ENCODE data around the gene SLC15A1. TPM values are rescaled to one million over a fixed set of nuclear protein-coding genes. Genes with fewer than 3 reads are reported as not detected.

The SLC15A1 gene
- total RNA-seq, 4 donors from 2014 or later = 0.97 to 2.1 TPM; not detected in 2

- Histone ChIP-seq H3K36me3 (no peaks in the 10 kb centered on the region), H3K27ac (no peak overlapping the region), H3K27me3 (no peaks in the 10 kb centered on the region), H3K9me3 (no peaks in the 10 kb centered on the region), H3K4me3 (no peak overlapping the region), H3K4me1 (no peaks in the 10 kb centered on the region)
- TF ChIP-seq CTCF (IDR thresholded peaks at IDR 0.05) (no peak), POLR2A (IDR thresholded peaks at IDR 0.05) (no peak)
- no peak for DNase-seq
- intact Hi-C loops (cut with DNase I; ENCODE audit: low total_unique reads) = loop anchor here (5.0 kb wide), 1 partner anchor 208 kb away; no protein-coding TSS in a partner anchor
Observed at GRCh38 chr13:98650396-98651107, 101.9 kb downstream of the SLC15A1 start.

- intact Hi-C loops (cut with DNase I; ENCODE audit: low total_unique reads) = loop anchor here (5.0 kb wide), 1 partner anchor 208 kb away; no protein-coding TSS in a partner anchor
- TF ChIP-seq CTCF (IDR thresholded peaks at IDR 0.05) = no peak
- TF ChIP-seq POLR2A (IDR thresholded peaks at IDR 0.05) = no peak
- no peaks in the 10 kb centered on the region for H3K36me3 ChIP-seq
- DNase-seq = no peak
- H3K27me3 ChIP-seq = no peaks in the 10 kb centered on the region
- H3K9me3 ChIP-seq = no peaks in the 10 kb centered on the region
- no peak overlapping the region for H3K27ac ChIP-seq
- no peak overlapping the region for H3K4me3 ChIP-seq
- no peaks in the 10 kb centered on the region for H3K4me1 ChIP-seq
Observed at GRCh38 chr13:98649861-98650260, 102.6 kb downstream of the SLC15A1 start.

- intact Hi-C loops (cut with DNase I; ENCODE audit: low total_unique reads) = no loop called here
- no peaks in the 10 kb centered on the region for H3K36me3 ChIP-seq
- no peak for DNase-seq
- H3K27me3 ChIP-seq = no peaks in the 10 kb centered on the region
- TF ChIP-seq POLR2A (IDR thresholded peaks at IDR 0.05) (no peak), CTCF (IDR thresholded peaks at IDR 0.05) (no peak)
- H3K27ac ChIP-seq = no peak overlapping the region
- H3K9me3 ChIP-seq = no peaks in the 10 kb centered on the region
- H3K4me3 ChIP-seq = no peak overlapping the region
- no peaks in the 10 kb centered on the region for H3K4me1 ChIP-seq
Observed at GRCh38 chr13:98648686-98649085, 103.8 kb downstream of the SLC15A1 start.

- no peaks in the 10 kb centered on the region for H3K4me1 ChIP-seq
Observed at GRCh38 chr13:98648141-98648540, 104.3 kb downstream of the SLC15A1 start.

More at GRCh38 chr13:98648141-98648540, 104.3 kb downstream of the SLC15A1 start:
- Histone ChIP-seq H3K4me3 (no peak overlapping the region), H3K27me3 (no peaks in the 10 kb centered on the region), H3K36me3 (no peaks in the 10 kb centered on the region), H3K9me3 (no peaks in the 10 kb centered on the region), H3K27ac (no peak overlapping the region)
- DNase-seq = no peak
- TF ChIP-seq POLR2A (IDR thresholded peaks at IDR 0.05) = no peak
- no peak for TF ChIP-seq CTCF (IDR thresholded peaks at IDR 0.05)
- intact Hi-C loops (cut with DNase I; ENCODE audit: low total_unique reads) = no loop called here

All from uterus (tissue), 4 donors.